PC-9 (cell line): Measurements from ENCODE around the gene C1orf35.

Experiments
- EZH2 ChIP-seq: fragments of 200-600 bp; sonication (generic); IDR thresholded peaks from 2 replicates; pipeline ENCODE4 v1.8.0; 2017; ENCODE audit warnings: antibody characterized with exemption, low read depth
- TF ChIP-seq, protein P1 (sequence below): fragments of 200-600 bp; sonication (generic); conservative IDR thresholded peaks from 2 replicates; pipeline ENCODE4 v1.6.1; 2017; ENCODE audit warnings: mixed run types, antibody characterized with exemption, mild to moderate bottlenecking, moderate library complexity

DNA sequence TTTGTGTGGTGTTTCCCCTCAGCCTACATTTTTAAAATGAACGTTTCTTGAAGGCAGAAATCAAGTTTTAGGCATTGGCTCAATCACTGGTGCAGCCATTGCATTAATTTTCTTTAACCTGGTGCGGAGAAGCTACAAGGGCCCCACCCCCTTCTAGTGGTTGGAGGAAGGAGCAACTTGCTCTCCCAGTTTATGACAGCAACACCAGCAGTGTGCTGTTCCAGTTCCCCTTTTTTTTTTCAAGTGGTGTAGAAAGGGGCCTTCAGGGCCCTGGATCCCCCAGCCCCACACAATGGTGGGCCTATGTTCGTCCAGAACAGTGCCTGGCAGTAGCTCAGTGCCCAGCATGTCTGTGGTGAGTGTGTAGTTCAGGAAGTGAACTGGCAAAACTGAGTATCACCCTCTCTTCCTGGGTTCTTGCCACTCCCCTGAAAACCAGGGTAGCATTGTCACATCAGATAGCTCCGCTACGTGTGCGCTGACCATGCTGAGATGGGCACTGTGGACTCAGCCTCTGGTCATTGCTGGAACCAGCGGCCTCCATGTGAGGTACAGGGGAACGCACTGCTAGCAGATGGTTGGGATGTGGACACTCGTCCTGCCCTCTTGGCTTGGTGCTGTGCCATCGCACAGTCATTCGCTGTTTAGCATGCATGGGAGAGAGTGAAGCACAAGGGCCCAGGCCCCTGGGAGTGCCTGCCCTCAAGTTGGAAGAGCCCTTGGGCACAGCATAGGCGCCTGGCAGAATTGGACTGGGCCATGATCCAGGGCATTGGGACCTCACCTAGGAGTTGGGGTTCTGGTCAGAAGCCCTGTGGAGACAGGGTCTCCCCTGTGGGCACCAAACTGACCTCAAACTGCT lies 13.4 kb downstream of the C1orf35 start:
- TF ChIP-seq, protein P1, sequence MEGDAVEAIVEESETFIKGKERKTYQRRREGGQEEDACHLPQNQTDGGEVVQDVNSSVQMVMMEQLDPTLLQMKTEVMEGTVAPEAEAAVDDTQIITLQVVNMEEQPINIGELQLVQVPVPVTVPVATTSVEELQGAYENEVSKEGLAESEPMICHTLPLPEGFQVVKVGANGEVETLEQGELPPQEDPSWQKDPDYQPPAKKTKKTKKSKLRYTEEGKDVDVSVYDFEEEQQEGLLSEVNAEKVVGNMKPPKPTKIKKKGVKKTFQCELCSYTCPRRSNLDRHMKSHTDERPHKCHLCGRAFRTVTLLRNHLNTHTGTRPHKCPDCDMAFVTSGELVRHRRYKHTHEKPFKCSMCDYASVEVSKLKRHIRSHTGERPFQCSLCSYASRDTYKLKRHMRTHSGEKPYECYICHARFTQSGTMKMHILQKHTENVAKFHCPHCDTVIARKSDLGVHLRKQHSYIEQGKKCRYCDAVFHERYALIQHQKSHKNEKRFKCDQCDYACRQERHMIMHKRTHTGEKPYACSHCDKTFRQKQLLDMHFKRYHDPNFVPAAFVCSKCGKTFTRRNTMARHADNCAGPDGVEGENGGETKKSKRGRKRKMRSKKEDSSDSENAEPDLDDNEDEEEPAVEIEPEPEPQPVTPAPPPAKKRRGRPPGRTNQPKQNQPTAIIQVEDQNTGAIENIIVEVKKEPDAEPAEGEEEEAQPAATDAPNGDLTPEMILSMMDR = no peak
- TF ChIP-seq EZH2 = no peak
